ENCODE data around the gene XKR8. TPM values are rescaled to one million over a fixed set of nuclear protein-coding genes. Genes with fewer than 3 reads are reported as not detected.
A peak's percentile ranks its signal among the peaks of the same experiment; 100 is the strongest.

The XKR8 gene
- total and polyA plus RNA-seq, 9 of the 15 experiments (the other 6 are each of a cell fraction or from before 2014, with no cell fraction given) = 0.45 to 2.8 (median 1.7) TPM

DNA sequence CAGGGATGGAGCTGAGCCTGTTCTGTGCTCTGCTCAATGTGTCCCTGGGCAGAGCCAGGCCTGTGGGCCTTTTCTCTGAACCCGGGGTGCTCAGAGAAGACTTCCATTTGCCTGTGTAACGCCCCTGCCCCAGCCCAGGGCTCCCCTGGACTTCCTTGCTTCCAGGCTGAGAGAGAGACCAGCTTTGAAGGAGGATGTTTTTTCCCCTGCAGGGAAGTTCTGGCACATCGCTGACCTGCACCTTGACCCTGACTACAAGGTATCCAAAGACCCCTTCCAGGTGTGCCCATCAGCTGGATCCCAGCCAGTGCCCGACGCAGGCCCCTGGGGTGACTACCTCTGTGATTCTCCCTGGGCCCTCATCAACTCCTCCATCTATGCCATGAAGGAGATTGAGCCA lies 14.8 kb upstream of the XKR8 start:
- no peaks in the 10 kb centered on the region for H4K20me1 ChIP-seq (replicated peaks; ENCODE audit: control insufficient read depth, insufficient read depth, low read length)
- in situ Hi-C loops (cut with MboI) = no loop called here
- intact Hi-C loops (cut with micrococcal nuclease) = no loop called here
- FAIRE-seq = no peak
- H2AFZ ChIP-seq (ENCODE audit: low read depth, low read length) = no peak overlapping the region
- no peaks in the 10 kb centered on the region for H3K9me3 ChIP-seq (replicated peaks; ENCODE audit: control insufficient read depth, insufficient read depth, low read depth, low read length)
- no peaks in the 10 kb centered on the region for H3K79me2 ChIP-seq (ENCODE audit: control insufficient read depth, insufficient read depth, low read length)
- no peak overlapping the region for H3K4me3 ChIP-seq
- H3K4me1 ChIP-seq (replicated peaks in 1 of 2; ENCODE audit: control insufficient read depth in 2 of 2, insufficient read depth in 2 of 2, low read length in 2 of 2) = peaks cover 10 to 19% of the 10 kb centered on the region in 2 experiments; a peak in 4 of 5 replicates
- H3K27ac ChIP-seq (ENCODE audit: extremely low read depth, low read depth, low read length) = no peak overlapping the region
- POLR2A ChIA-PET = interaction anchor here (0.8 to 2.8 kb wide), 4 partner anchors 9 to 71 kb away, joined by 3 to 16 read pairs (median 4); partner anchors contain the start of gene SMPDL3B
- WGBS (ENCODE audit: insufficient coverage, low coverage, missing lambda C conversion rate) = 53% methylated on average over 5 of the region's 5 CpGs
- H3K36me3 ChIP-seq (ENCODE audit: control insufficient read depth, insufficient read depth, low read length) = no peaks in the 10 kb centered on the region
- no TSS peak for BruUV-seq (replicated peaks)
- no peak overlapping the region for H3K4me2 ChIP-seq (ENCODE audit: insufficient read depth, low read length)
- H3K9me1 ChIP-seq (ENCODE audit: control insufficient read depth, insufficient read depth, low read length) = no peaks in the 10 kb centered on the region
- DNase-seq (ENCODE audit: extremely low read depth in 1 of 4, low spot score in 3 of 4) = no peak
- no peak for ATAC-seq
- TF ChIP-seq KAT2B (IDR thresholded peaks at IDR 0.05; ENCODE audit: low read depth, low read length) = no peak
- no peak for TF ChIP-seq ZNF253 (CRISPR knock-in tag; conservative IDR thresholded peaks at IDR 0.05)
- no peak for TF ChIP-seq ZNF134 (CRISPR knock-in tag; conservative IDR thresholded peaks at IDR 0.05)
- TF ChIP-seq ZNF354B (CRISPR knock-in tag; IDR thresholded peaks at IDR 0.05) = no peak
- TF ChIP-seq SMARCA4 (IDR thresholded peaks at IDR 0.05) = no peak
- TF ChIP-seq ZNF586 (CRISPR knock-in tag; conservative IDR thresholded peaks at IDR 0.05) = no peak
- TF ChIP-seq C11orf30 (IDR thresholded peaks at IDR 0.05; ENCODE audit: low read depth) = no peak
- no peak for TF ChIP-seq ZSCAN29 (IDR thresholded peaks at IDR 0.05)
- no peak for TF ChIP-seq ZKSCAN8 (CRISPR knock-in tag; IDR thresholded peaks at IDR 0.05)
- TF ChIP-seq ZC3H11A (IDR thresholded peaks at IDR 0.05; ENCODE audit: low read depth, low read length) = no peak
- H3K27me3 ChIP-seq (ENCODE audit: control insufficient read depth in 2 of 2, insufficient read depth in 2 of 2, low read length in 2 of 2) = no peaks in the 10 kb centered on the region; a peak in 1 of 5 replicates
- 0 out of 4 replicates have a peak overlapping the region, but pooled peaks of 1 of the 2 experiments have one; percentile 39 for H3K9ac ChIP-seq (ENCODE audit: insufficient read depth in 1 of 2, low read depth in 2 of 2, low read length in 2 of 2)
- CTCF ChIA-PET (ENCODE audit: low intra/inter-chr PET ratio) = no interaction called here
